ENCODE data around the gene CCDC158.
"Not testable (repeated sequence)": the region's sequence is repeated elsewhere in the genome, so short reads cannot be mapped to it uniquely, and the experiment has no call there.

The CCDC158 gene

DNA sequence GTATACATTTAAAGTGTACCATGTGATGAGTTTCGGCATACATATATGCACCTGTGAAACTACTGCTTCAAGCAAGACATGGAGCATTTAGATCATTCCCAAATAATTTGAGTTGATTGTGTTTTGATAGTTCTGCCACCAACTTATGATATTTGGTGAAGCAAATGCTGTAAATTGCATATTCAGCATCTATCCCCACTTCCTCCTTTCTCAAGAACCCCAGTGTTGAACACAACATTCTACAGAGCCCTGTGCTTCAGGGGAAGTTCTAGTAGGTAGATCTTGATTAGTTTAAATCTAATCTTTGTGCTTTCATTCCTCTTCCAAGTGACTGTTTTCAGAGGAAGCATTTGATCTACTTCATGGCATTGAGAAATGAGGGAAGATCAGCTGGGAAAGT lies 8.7 kb upstream of the CCDC158 start:
- DNase-seq, result peak; percentile 58

DNA sequence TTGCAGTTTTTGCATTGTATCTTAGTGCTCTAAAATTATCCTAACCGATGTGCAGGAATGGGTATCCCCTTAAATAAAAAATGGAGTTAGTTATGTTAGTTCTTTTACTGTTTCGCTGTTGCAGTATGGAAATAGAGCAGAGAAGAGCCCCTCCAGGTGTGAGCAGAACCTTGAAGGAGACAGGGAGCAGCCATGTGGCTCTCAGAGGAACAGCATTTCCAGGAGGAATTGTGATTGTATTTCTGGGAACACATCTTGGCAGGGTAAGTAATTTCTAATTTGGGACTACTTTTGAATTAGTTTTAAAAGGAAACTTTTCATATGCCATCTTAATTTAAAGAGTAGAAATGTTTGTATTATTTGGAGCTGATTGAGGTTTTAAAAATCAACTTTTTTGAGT lies 5.3 kb upstream of the CCDC158 start:
- no peak for DNase-seq

DNA sequence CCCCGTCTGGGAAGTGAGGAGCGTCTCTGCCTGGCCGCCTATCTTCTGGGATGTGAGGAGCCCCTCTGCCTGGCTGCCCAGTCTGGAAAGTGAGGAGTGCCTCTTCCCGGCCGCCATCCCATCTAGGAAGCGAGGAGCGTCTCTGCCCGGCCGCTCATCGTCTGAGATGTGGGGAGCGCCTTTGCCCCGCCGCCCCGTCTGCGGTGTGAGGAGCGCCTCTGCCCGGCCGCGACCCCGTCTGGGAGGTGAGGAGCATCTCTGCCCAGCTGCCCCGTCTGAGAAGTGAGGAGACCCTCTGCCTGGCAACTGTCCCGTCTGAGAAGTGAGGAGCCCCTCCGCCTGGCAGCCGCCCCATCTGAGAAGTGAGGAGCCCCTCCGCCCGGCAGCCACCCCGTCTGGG lies 2.2 kb upstream of the CCDC158 start:
- DNase-seq, result not testable (repeated sequence)

DNA sequence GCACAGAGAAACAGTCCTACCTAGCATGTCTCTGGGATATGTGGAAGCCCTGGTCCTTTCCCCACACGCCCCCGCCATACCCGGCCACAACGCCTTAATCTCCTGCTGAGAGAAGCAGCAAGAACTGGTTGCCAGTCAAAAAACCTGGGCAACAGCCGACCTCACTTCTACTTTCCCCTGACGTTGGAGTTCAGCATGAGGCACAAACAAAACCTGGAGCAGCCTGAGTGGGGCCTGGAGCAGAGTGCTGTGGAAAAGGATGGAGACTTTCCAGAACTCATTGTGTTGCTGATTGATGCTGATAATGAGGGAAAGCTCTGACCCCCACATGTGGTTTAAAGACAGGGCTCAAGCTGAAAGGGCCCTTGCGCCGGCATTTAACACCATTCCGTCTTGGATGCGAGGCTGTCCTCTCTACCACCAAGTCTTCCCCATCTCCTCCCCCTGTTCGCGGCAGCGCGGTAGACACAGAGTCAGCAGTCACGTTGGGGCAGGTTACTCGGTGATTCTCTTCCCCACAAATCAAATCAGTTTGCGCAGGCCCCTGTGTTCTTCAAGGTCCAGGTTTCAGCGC lies 666 bp downstream of the CCDC158 start:
- no peak for DNase-seq

DNA sequence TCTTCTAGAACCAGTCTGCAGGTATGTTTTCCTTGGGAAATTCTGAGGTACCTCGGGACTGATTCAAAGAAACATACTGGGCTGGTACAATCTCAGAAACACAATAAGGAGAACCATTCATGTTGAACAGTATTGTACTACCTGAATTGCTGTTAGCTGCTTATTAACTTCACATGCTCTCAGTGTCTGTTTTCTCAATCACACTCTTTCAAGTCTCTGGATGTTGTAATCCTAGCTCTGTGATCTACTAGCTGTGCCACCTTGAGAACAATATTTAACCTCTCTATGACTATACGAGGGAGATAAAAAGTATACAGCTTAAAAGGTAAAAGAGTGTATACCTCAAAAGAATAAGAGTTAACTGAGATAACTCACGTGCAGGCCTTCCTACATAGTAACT lies 10.3 kb downstream of the CCDC158 start:
- DNase-seq, result no peak

DNA sequence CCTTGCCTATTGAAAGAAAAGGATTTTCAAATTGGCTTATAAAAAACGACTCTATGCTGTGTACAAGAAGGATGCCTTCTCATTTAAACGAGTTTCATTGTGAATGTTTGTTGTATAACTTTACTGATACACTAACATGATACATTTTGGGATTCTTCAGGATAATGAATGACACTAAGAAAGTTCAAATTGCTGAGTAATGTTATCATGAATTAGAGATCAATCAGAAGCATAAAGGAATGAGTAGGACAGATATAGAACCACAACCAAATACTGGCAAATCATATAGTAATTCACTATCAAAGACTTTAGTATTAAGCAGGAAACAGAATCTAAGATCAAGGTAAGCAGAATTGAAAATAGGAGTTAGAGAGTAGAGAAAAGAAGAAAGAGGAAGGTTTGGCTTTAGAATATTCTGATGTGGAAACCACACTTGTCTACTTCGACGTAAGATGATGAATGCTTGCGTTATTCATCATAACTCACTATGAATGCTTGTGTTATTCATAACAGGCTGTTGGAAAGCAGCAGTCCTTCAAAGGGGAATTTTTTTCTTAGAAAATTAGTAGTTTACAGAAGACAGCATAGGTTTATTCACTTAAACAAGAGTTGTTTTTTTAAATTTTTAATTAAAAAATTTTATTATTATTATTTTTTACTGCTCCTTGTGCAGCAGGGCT lies 13.4 kb downstream of the CCDC158 start:
- DNase-seq, result no peak

DNA sequence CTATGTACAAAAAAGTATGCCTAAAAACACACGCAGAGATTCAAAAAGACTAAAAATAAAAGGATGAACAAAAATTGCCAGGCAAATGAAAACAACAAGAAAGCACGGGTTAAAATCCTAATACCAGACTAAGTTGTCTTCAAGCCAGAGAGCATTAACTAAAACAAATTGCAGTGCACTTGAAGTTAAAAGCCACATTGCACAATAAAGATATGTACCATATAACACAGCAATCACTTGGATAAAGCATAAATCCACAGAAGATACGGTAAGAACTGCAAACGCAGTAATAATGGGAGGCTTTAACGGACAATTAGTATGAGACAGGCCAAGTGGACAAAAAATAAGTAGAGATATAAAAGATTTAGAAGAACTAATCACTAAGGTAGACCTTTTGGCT lies 14.9 kb downstream of the CCDC158 start:
- DNase-seq, result no peak

DNA sequence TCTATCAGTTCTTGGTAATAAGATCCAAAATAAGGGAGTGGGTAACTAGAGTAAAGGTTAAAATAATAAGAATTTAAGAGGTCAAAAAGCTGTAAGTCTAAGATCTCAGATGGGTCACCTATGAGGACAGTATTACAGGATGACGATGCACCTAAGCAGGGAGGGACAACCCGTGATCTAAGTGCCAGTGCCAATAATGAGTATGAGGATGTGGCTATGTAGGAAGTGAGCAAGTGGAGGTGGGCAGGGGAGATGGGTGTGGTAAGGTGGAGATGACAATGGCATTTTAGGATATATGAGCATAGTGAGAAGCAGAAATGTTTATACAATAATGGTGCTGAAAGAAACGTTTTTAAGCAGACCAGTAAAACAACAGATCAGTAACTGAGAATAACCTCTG lies 19.3 kb downstream of the CCDC158 start:
- no peak for DNase-seq

DNA sequence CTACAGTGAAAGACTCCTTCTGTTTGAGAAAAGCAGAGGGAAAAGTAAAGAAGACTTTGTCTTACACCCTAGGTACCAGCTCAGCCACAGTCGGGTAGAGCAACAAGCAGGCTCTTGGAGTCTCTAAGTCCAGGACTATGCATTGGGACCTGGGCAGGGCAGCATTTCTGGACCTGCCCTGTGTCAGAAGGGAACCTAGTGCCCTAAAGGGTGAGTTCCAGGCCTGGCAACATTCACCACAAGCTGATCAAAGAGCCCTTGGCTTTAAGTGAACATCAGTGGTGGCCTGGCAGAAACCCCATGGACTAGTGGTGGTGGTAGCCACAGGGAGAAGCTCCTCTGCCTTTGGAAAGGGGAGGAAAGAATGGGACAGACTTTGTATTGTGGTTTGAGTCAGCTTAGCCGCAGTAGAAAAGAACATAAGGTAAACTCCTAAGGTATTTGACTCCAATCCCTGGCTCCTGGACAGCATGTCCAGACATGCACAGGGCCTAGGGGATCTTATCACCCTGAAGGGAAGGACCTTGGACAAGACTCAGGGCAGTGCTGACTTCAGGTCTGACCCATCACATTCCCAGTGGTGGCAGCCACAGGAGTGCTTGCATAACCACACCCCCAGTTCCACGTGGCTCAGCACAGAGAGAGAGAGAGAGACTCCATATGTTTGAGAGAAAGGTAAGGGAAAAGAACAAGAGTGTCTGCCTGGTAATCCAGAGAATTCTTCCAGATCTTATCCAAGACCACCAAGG lies 32.6 kb downstream of the CCDC158 start:
- DNase-seq, result no peak

DNA sequence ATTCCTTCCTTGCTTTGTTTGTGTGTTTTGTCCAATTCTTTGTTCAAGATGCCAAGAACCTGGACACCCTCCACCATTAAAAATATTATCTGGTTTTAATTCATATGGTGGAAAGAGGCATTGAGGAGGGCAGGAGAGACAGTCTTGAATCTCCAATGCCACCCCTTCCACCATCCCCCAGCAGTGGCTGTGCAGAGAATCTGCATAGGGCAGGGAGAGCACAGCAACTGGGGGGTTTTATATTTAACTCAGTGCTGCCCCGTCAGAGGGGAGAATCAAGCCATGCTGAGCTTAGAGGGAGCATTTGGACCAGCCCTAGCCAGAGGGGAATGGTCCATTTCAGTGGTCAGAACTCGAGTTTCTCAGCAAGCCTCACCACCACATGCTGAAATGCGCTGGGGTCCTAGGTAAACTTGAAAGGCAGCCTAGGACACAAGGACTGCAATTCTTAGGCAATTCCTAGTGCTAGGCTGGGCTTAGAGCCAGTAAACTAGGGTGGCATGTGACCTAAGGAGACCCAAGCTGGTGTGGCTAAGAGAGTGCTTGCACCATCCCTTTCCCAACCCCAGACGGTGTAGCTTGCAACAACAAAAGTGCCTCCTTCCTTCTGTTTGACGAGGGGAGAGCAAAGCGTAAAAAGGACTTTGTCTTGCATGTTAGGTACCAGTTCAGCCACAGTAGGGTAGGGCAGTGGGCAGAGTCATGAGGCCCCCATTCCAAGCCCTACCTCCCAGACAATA lies 34.2 kb downstream of the CCDC158 start:
- DNase-seq, result no peak

DNA sequence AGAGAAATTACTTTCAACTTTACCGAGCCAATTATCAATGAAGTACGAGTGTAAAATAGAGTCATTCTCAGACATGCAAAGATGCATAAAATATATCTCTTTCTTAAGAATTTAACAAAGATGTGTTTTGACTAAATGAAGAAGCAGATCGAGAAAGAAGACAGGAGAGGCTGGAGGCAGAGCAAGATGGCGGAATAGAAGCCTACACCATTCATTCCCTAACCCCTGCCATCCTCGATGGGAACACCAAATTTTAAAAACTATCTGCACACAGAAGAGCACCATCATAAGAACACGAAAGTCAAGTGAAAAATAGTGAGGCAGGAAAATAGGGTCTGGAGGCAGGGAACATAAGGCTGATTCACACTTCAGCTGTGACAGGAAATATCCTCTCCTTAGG lies 35.0 kb downstream of the CCDC158 start:
- no peak for DNase-seq

DNA sequence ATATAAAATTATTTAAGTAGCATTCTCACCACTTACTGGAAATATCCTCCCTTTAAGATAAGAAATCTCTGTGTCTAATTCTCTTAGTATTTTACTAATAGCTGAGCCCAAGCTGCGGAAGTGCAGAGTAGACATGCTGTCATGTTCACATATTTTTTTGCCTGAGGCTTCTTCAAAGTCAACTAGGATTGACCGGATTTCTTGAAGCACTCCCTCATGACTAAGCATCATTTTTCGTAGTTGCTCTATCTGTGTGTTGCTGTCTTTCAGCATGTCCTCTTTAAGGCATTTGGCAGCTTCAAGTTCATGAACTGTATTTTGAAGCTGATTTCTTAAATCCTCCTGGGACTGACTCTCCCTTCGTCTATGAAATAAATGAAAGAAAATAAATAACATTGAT lies 36.9 kb downstream of the CCDC158 start:
- DNase-seq, result no peak

DNA sequence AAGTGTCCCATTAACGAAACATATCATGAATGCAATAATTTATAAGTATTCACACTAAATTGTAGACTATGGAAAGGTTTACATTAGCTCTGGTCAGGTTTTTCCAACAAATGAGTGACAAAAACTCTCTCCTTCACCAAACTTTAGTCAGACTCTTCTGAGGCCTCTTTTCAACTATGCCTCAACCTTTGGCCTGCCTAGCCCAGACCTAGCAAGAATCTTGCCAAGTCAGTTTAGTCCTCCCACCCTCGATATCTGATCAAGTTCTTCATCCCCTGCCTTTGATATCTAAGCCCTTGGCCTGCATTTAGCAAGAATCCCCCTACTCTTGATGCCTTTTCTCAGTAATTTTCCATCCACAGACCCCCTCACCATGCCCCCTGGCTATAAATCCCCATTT lies 37.9 kb downstream of the CCDC158 start:
- DNase-seq, result no peak

DNA sequence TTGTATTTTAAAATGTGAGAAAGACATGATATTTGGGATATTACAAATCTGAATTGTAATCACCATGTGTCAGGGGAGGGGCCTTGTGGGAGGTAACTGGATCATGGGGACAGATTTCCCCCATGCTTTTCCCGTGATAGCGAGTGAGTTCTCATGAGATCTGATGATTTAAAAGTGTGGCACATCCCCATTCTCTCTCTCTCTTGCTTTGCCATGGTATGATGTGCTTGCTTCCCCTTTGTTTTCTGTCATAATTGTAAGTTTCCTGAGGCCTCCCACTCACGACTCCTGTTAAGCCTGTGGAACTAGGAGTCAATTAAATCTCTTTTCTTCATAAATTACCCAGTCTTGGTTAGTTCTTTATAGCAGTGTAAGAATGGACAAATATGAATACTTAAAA lies 39.0 kb downstream of the CCDC158 start:
- no peak for DNase-seq

DNA sequence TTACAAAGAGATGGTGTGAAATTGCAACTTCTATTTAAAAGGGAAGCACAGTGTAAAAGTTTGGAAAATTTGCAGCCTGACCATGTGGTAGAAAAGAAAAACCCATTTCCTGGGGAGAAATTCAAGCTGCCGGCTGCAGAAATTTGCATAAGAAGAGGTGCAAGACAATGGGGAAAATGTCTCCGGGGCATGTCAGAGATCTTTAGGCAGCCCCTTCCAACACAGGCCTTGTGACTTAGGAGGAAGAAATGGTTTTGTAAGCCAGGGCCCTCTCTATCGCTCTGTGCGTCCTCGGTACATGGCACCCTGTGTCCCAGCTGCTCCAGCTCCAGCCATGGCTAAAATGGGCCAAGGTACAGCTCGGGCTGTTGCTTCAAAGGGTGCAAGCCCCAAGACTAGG lies 40.4 kb downstream of the CCDC158 start:
- no peak for DNase-seq

DNA sequence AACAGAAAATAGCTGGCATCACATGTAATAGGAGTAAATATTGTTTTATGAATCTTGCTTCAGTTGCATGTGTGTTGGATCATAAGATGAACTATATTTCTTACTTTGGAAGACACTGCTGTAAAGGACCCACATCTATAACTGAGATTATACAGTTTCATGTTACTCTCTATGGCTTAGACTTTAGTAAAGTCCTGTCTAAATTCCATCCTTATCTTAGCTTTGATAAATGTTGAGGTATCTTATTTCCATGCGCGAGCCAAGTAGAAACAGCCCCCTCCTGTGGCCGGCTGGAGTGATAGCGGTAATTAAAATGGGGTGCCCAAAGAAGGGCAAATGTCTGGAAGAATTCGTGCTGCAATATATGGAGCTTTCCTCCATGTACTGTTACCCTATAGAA lies 43.0 kb downstream of the CCDC158 start:
- peak; percentile 23 for DNase-seq

DNA sequence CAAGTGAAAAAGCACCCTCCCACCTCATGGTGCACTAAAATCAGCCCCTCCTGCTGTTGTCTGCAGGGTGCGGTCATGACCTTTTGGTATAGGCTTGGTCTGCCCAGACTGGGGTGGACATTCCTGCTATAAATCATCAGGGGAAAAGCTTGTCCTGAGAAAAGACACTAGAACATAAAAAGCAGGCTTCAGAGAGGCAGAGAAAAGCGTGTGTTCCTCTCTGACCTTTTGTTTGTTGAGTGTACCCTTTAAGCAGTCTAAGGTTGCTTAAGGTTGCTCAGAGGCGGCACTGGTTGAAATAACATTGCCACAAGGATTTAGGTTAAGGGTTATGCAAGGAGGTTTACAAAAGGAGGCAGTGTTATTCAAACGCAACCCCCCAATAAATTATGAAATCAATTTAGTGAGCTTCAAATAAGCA lies 43.5 kb downstream of the CCDC158 start:
- no peak for DNase-seq

DNA sequence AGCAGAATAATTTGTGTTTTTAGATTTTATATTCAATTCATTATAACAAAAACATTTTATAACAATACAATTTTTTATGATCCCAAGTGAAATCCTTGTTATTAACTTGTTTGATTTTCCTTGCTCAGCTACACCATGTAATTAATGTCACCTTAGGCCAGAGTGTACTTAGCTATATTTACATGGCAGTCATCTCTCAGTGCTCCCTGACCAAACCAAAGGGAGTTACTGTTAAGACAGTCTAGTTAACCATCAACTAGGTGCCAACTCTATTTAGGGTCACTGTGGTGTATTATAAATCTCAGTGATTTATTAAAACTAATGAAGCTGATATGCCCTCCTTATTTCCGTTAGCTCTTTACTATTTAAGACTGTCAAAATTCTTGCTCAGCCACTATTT lies 44.4 kb downstream of the CCDC158 start:
- DNase-seq, result no peak

DNA sequence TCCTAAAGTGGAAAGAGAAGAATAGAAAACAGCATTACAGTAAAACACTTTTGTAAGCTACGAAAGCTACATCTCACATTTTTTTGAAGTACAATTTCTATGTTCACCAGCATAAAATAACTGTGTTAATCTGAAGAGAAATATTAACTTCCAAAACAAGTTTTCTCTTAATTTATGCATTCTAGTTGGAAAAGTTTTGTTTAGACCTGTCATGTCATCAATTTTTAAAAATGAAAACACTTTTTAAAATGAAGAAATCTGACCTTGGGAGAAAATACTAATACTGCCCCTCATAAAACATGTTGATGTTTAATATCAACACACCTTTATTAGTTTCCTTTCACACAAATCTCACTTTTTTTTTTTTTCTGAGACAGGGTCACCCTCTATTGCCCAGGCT lies 45.2 kb downstream of the CCDC158 start:
- no peak for DNase-seq

DNA sequence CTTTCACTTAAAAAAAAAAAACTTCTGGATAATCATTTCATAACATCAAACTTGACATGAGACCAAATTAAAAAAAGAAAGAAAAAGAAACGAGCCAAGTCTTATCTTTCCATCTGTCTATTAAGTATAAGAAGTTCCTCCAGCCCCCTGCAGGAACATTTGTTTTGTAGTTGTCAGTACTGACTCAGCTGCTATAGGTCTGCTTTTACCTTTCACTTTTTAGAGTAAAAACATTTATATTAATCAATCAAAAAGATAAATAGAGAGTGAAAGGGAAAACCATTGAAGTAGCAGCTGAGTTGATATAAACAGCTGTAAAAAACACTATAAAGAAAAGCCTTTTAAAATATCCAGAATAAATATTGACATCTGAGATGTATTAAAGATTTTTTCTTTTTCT lies 46.1 kb downstream of the CCDC158 start:
- no peak for DNase-seq

DNA sequence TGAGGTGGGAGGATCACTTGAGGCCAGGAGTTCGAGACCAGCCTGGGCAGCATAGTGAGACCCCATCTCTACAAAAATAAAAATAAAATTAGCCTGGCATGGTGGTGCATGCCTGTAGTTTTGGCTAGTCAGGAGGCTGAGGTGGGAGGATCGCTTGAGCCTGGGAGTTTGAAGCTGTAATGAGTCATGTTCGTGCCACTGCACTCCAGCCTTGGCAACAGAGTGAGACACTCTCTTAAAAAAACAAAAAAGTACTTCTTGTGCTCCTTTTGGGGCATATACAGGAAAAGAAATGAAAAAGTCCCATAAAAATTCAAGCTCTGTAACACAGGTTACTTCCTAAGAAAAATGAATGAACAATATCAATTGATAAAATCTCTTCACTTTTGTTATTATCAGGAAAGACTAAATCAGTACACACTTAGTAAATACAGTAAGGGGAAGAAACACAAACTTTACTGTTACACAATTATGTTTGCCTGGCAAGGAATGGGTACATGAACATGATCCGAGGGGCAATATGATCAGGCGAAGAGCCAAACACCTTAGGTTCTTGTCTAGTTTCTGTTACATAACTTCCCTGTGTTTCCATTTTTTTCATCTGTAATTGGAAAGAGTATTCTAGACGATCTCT lies 46.9 kb downstream of the CCDC158 start:
- no peak for DNase-seq

DNA sequence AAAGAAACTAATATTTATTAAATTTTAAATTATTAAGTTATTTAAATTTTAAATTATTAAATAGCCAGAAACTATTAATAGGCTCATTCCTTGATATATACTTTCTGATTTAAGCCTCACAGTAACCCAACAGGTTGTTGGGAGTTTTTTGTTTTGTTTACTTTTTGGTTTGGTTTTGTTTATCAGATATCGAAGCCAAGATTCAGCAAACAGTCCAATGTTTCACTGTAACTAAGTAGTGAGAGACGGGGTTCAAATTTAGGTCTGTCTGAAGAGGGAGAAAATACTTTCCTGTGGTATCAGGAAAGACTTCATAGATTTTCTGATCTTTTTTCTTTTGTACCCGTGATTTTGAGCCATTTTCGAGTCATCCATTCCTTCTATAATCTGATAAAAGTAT lies 54.2 kb downstream of the CCDC158 start:
- no peak for DNase-seq

DNA sequence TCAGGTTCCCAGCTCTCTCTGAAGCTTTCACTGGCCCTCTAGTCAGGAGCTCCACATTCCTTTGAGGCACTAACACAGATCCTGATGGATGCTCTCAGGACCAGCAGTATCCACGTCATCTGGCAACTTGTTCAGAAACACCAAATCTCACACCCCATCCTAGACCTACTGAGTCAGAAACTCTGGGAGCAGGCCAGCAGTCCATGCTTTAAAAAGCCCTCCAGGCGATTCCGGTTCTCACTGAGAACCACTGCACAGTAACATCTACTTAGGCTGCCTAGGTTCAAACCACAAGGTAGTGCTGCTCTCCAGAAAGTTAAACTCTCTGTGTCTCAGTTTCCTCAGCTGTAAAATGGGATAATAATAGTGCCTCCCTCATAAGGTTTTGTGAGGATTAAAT lies 55.3 kb downstream of the CCDC158 start:
- no peak for DNase-seq
